ENCODE results near the gene CYSLTR2.

DNA sequence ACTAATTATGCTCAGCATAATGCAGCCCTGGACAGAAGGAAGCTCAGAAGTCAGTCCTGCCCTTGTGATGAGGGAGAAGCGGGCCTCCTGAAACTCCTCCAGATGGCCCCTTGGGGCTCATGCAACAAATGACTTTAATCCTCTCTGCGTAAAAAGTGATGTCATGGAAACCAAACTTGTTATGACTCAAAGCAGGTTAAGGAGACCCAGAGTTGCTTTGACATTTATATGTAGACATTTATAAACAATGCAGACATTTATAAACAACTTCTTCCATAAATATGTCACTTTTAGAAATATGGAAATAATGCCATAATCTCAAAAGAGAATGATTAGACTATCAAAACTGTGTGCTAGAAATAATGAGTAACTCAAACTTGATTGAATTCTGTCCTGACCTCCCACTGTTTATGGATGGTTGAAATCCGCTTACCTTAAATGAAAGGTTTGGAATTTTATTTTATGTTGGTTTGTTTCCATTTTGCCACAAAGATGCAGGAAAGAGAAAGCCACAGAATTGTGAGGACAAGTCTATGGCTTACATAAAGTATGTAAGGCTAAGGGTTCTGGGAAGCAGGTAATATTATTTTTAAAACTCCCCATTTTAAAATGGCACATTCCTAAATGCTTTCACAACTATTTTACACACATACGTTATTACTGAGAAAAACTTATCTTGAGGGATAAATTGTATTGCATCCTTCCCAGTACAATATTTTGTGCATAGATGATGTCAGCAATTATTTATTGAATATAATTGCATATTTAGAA is 73.7 kb downstream of the CYSLTR2 start:
- TF ChIP-seq, protein P1, sequence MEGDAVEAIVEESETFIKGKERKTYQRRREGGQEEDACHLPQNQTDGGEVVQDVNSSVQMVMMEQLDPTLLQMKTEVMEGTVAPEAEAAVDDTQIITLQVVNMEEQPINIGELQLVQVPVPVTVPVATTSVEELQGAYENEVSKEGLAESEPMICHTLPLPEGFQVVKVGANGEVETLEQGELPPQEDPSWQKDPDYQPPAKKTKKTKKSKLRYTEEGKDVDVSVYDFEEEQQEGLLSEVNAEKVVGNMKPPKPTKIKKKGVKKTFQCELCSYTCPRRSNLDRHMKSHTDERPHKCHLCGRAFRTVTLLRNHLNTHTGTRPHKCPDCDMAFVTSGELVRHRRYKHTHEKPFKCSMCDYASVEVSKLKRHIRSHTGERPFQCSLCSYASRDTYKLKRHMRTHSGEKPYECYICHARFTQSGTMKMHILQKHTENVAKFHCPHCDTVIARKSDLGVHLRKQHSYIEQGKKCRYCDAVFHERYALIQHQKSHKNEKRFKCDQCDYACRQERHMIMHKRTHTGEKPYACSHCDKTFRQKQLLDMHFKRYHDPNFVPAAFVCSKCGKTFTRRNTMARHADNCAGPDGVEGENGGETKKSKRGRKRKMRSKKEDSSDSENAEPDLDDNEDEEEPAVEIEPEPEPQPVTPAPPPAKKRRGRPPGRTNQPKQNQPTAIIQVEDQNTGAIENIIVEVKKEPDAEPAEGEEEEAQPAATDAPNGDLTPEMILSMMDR (IDR thresholded peaks at IDR 0.05; ENCODE audit: low read length), result no peak
- no peak for TF ChIP-seq EZH2 (IDR thresholded peaks at IDR 0.05; ENCODE audit: borderline replicate concordance, low read length)
